Uterus (tissue), 4 donors: ENCODE results near the gene MIA3. TPM values are rescaled to one million over a fixed set of nuclear protein-coding genes. Genes with fewer than 3 reads are reported as not detected.

ENCODE experiments used
- DNase-seq, 2 donors: peaks; one replicate each; pipeline ENCODE4 v3.0.0-alpha.2; 2019 to 2020
- H3K27ac ChIP-seq, 2 donors: fragments of 200-600 bp; sonication (generic); 1 replicate in 1 of 2; 2 replicates in 1 of 2; pipeline ENCODE4 v1.5.1; 2016 to 2018
- H3K27me3 ChIP-seq, 2 donors: fragments of 200-600 bp; sonication (generic); one replicate each; pipeline ENCODE4 v1.5.1; 2018 to 2019; ENCODE audit warnings: control low read depth in 1 of 2
- H3K36me3 ChIP-seq, 2 donors: fragments of 200-600 bp; sonication (generic); one replicate each; pipeline ENCODE4 v1.5.1; 2019; ENCODE audit warnings: control low read depth in 1 of 2
- H3K4me1 ChIP-seq, 2 donors: fragments of 200-600 bp; sonication (generic); one replicate each; pipeline ENCODE4 v1.5.1; 2018 to 2019; ENCODE audit warnings: control low read depth in 1 of 2
- H3K4me3 ChIP-seq, 2 donors: fragments of 200-600 bp; sonication (generic); 1 replicate in 1 of 2; 2 replicates in 1 of 2; pipeline ENCODE4 v1.5.1; 2018 to 2019; ENCODE audit warnings: mild to moderate bottlenecking in 1 of 2
- H3K9me3 ChIP-seq, 2 donors: fragments of 200-600 bp; sonication (generic); one replicate each; pipeline ENCODE4 v1.5.1; 2019; ENCODE audit warnings: control low read depth in 1 of 2
- POLR2A ChIP-seq, 2 donors: fragments of 450-650 bp; IDR thresholded peaks; one replicate each; pipeline ENCODE4 v1.6.1; 2016; ENCODE audit warnings: antibody characterized with exemption in 2 of 2, mild to moderate bottlenecking in 1 of 2, moderate library complexity in 1 of 2
- intact Hi-C: fragments of 100-400 bp; cut with DNase I; formaldehyde crosslinking; loops from one replicate; pipeline ENCODE4 v1.15.1; 2023; ENCODE audit warnings: low total_unique reads
- total RNA-seq, 4 donors: library from RNA; depleted of rRNA in 3 of 4; stranded (reverse); fragments of >200 nt in 3 of 4; gene quantifications; one replicate each; pipeline versions ENCODE4 v1.1.0 to v1.2.4, GENCODE V29; 2014 to 2023
- TF ChIP-seq, protein P1 (sequence below), 4 experiments: fragments of 200-600 bp in 2 of 4; fragments of 450-650 bp in 2 of 4; sonication (generic) in 2 of 4; IDR thresholded peaks; one replicate each; pipeline ENCODE4 v1.5.1; 2016 to 2019; ENCODE audit warnings: antibody characterized with exemption in 4 of 4, mild to moderate bottlenecking in 2 of 4, moderate library complexity in 1 of 4
- donor health status: DM: yes; HTN: yes; CAD: no.

MIA3 gene
- total RNA-seq, 4 donors from 2014 or later, result 27.4 to 82.3 (median 55.7) TPM

DNA sequence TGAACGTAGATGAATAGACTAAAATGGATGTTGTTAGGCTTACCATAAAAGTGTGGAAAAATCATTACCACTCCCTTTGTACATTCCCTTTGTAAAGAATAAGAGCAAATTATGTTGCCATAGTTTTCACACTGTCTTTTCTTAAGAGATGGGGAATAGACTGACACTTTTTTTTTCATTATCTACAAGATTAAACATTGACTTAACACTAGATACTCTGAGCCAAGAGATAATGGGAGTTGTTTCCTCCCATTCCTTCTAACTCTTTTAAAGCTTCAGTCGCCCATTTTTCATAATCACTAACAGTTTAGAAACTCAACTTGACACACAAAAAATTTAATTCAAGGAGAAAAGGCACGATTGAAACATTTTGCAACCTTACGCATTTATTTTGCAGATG lies 84.3 kb downstream of the MIA3 start:
- H3K27ac ChIP-seq, result no peak overlapping the region
- H3K27me3 ChIP-seq, result no peaks in the 10 kb centered on the region
- TF ChIP-seq POLR2A (IDR thresholded peaks at IDR 0.05), result no peak
- TF ChIP-seq, protein P1, sequence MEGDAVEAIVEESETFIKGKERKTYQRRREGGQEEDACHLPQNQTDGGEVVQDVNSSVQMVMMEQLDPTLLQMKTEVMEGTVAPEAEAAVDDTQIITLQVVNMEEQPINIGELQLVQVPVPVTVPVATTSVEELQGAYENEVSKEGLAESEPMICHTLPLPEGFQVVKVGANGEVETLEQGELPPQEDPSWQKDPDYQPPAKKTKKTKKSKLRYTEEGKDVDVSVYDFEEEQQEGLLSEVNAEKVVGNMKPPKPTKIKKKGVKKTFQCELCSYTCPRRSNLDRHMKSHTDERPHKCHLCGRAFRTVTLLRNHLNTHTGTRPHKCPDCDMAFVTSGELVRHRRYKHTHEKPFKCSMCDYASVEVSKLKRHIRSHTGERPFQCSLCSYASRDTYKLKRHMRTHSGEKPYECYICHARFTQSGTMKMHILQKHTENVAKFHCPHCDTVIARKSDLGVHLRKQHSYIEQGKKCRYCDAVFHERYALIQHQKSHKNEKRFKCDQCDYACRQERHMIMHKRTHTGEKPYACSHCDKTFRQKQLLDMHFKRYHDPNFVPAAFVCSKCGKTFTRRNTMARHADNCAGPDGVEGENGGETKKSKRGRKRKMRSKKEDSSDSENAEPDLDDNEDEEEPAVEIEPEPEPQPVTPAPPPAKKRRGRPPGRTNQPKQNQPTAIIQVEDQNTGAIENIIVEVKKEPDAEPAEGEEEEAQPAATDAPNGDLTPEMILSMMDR (IDR thresholded peaks at IDR 0.05), result no peak
- no peaks in the 10 kb centered on the region for H3K36me3 ChIP-seq
- H3K4me1 ChIP-seq, result no peaks in the 10 kb centered on the region
- intact Hi-C loops, result no loop called here
- no peak for DNase-seq
- no peaks in the 10 kb centered on the region for H3K9me3 ChIP-seq
- H3K4me3 ChIP-seq, result no peak overlapping the region

GRCh38 chr1:222704260-222704659 lies 86.4 kb downstream of the MIA3 start:
- no peak overlapping the region for H3K4me3 ChIP-seq
- intact Hi-C loops, result no loop called here
- H3K27me3 ChIP-seq, result no peaks in the 10 kb centered on the region
- no peak for TF ChIP-seq POLR2A (IDR thresholded peaks at IDR 0.05)
- TF ChIP-seq, protein P1 (IDR thresholded peaks at IDR 0.05), result no peak
- H3K4me1 ChIP-seq, result no peaks in the 10 kb centered on the region
- H3K27ac ChIP-seq, result no peak overlapping the region
- no peak for DNase-seq
- H3K9me3 ChIP-seq, result no peaks in the 10 kb centered on the region
- no peaks in the 10 kb centered on the region for H3K36me3 ChIP-seq

GRCh38 chr1:222706815-222707214 lies 88.9 kb downstream of the MIA3 start:
- Histone ChIP-seq H3K9me3 (no peaks in the 10 kb centered on the region), H3K36me3 (no peaks in the 10 kb centered on the region), H3K27ac (no peak overlapping the region), H3K27me3 (no peaks in the 10 kb centered on the region), H3K4me1 (peaks cover 6 to 7% of the 10 kb centered on the region in 2 donors), H3K4me3 (no peak overlapping the region)
- no peak for DNase-seq
- intact Hi-C loops, result no loop called here
- TF ChIP-seq POLR2A (IDR thresholded peaks at IDR 0.05), result no peak
- TF ChIP-seq, protein P1 (IDR thresholded peaks at IDR 0.05), result no peak

DNA sequence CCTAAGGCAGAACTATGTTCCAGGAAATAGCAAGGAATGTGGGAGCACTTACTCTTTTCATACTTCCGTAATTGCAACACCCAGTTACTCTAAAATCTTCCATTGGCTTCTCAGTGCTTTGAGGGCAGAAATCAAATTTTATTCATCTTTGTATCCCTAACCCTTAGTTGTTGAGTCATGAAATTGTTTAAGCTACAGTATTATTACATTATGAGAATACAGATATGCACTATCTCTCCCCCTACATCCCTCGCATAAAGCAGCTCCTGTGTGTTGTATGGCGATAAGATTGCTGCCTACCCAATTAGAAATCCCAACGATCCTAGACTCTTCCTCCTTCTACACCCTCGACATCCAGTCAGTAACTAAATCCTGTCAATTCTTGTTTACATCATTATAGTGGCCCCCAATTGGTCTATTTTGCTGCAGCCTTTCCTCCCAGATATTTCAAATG lies 91.8 kb downstream of the MIA3 start:
- Histone ChIP-seq H3K4me3 (no peak overlapping the region), H3K27ac (peak overlapping the region in 1 of 2 donors; percentile 99), H3K36me3 (no peaks in the 10 kb centered on the region), H3K9me3 (no peaks in the 10 kb centered on the region), H3K4me1 (peaks cover 6 to 7% of the 10 kb centered on the region in 2 donors), H3K27me3 (no peaks in the 10 kb centered on the region)
- DNase-seq, result no peak
- TF ChIP-seq, protein P1 (IDR thresholded peaks at IDR 0.05), result no peak
- no peak for TF ChIP-seq POLR2A (IDR thresholded peaks at IDR 0.05)
- intact Hi-C loops, result no loop called here

- Histone ChIP-seq H3K27ac (peak overlapping the region; percentile 94 to 99), H3K27me3 (no peaks in the 10 kb centered on the region), H3K4me1 (peaks cover 6 to 7% of the 10 kb centered on the region in 2 donors), H3K4me3 (peak overlapping the region; percentile 73 to 91), H3K36me3 (no peaks in the 10 kb centered on the region), H3K9me3 (no peaks in the 10 kb centered on the region)
- DNase-seq, result peak; percentile 51
- no peak for TF ChIP-seq POLR2A (IDR thresholded peaks at IDR 0.05)
- TF ChIP-seq, protein P1 (IDR thresholded peaks at IDR 0.05), result no peak
- intact Hi-C loops, result no loop called here
Measured at GRCh38 chr1:222711319-222712252, 93.7 kb downstream of the MIA3 start.
